HG02571 (cell line): ENCODE measurements around the gene TUBB4A.

Source experiments
- ATAC-seq: cut with Tn5 transposase; IDR thresholded peaks from one replicate; pipeline ENCODE4 v1.9.1; 2021; ENCODE audit warnings: mild to moderate bottlenecking, moderate library complexity; ENCODE audit not compliant: unreplicated experiment

The TUBB4A gene

GRCh38 chr19:6498294-6499036 is 3.6 kb downstream of the TUBB4A start:
- ATAC-seq = no peak

- no peak for ATAC-seq
Observed at GRCh38 chr19:6495947-6496346, 6.2 kb downstream of the TUBB4A start.

GRCh38 chr19:6494438-6495036 is 7.6 kb downstream of the TUBB4A start:
- ATAC-seq = no peak

- no peak for ATAC-seq
Observed at GRCh38 chr19:6491802-6492592, 10.1 kb downstream of the TUBB4A start.

GRCh38 chr19:6490134-6490533 is 12.0 kb downstream of the TUBB4A start:
- ATAC-seq = no peak

GRCh38 chr19:6489278-6490061 is 12.6 kb downstream of the TUBB4A start:
- peak; percentile 51 for ATAC-seq

GRCh38 chr19:6484831-6485230 is 17.3 kb downstream of the TUBB4A start:
- ATAC-seq = no peak

- ATAC-seq = no peak
Observed at GRCh38 chr19:6484230-6484629, 17.9 kb downstream of the TUBB4A start.

- no peak for ATAC-seq
Observed at GRCh38 chr19:6483235-6483634, 18.9 kb downstream of the TUBB4A start.

GRCh38 chr19:6482343-6482686 is 19.8 kb downstream of the TUBB4A start:
- no peak for ATAC-seq

GRCh38 chr19:6481541-6482342 is 20.4 kb downstream of the TUBB4A start, which contains the start of gene DENND1C:
Gene DENND1C, minus strand, starts transcription at chr19:6481787. Its CDS starts 92 bp downstream, at chr19:6481695.
- no peak for ATAC-seq

GRCh38 chr19:6480848-6481415 is 21.2 kb downstream of the TUBB4A start:
- ATAC-seq = no peak

- no peak for ATAC-seq
Observed at GRCh38 chr19:6479836-6480398, 22.2 kb downstream of the TUBB4A start.

- no peak for ATAC-seq
Observed at GRCh38 chr19:6478815-6479214, 23.3 kb downstream of the TUBB4A start.

- ATAC-seq = no peak
Observed at GRCh38 chr19:6476896-6477431, 25.1 kb downstream of the TUBB4A start.

- ATAC-seq = no peak
Observed at GRCh38 chr19:6476155-6476895, 25.8 kb downstream of the TUBB4A start.

- ATAC-seq = no peak
Observed at GRCh38 chr19:6475321-6476108, 26.6 kb downstream of the TUBB4A start.

- no peak for ATAC-seq
Observed at GRCh38 chr19:6473647-6474046, 28.5 kb downstream of the TUBB4A start.
